ENCODE measurements around the gene PHC2. TPM values are rescaled to one million over a fixed set of nuclear protein-coding genes. Genes with fewer than 3 reads are reported as not detected.
A peak's percentile ranks its signal among the peaks of the same experiment; 100 is the strongest.

The PHC2 gene
- total RNA-seq, 2 donors from 2014 or later, result 48.7 to 59.4 TPM

DNA sequence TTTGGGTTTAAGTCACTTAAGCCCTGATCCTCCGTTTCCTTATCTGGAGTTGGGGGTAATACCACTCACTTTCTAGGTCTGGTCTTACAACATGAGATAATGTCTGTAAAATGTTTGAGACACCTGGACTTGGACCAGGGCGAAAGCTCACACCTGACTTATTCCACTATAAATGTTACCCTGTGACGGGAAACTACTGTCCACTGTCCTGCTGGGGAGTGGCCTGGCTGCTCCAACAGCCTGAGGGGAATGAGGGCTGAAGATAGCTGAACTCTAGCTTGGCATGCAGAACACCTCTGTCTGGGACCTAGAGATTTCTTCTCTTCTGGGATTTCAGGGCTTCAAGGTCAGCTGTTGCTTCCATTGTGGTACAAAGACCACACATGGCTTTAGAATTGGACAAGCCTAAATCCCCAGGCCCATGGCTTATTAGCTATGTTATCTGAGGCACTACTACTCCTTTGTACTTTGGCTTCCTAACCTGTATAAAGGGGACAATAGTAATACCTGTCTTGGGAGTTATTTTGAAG lies 100.5 kb downstream of the PHC2 start:
- intact Hi-C loops (cut with DNase I, micrococcal nuclease), result no loop called here
- DNase-seq, result no peak
- no peak for ATAC-seq

GRCh38 chr1:33329600-33330305 lies 101.1 kb downstream of the PHC2 start:
- DNase-seq (no peak), ATAC-seq (no peak)
- intact Hi-C loops (cut with DNase I, micrococcal nuclease), result no loop called here

DNA sequence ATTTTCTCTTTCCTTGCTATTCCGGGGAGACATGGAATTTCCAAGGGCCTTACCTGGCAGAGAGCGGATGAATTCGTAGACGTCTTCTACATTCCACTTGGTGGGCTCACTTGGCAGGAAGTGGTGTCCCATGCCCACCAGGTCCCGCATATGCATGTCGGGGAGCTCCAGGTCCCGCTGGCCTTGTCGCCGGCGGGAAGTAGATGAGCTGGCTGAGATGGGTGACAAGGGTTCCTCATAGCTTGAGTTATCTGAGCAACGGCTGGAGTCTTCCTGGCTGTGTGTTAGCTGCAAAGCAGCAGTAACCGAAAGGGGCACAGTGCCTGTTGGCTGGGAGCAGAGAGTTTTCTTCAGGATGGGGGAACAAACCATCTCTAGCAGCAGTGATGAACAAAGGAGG lies 102.1 kb downstream of the PHC2 start:
- ATAC-seq (no peak), DNase-seq (no peak)
- intact Hi-C loops (cut with DNase I, micrococcal nuclease), result no loop called here

DNA sequence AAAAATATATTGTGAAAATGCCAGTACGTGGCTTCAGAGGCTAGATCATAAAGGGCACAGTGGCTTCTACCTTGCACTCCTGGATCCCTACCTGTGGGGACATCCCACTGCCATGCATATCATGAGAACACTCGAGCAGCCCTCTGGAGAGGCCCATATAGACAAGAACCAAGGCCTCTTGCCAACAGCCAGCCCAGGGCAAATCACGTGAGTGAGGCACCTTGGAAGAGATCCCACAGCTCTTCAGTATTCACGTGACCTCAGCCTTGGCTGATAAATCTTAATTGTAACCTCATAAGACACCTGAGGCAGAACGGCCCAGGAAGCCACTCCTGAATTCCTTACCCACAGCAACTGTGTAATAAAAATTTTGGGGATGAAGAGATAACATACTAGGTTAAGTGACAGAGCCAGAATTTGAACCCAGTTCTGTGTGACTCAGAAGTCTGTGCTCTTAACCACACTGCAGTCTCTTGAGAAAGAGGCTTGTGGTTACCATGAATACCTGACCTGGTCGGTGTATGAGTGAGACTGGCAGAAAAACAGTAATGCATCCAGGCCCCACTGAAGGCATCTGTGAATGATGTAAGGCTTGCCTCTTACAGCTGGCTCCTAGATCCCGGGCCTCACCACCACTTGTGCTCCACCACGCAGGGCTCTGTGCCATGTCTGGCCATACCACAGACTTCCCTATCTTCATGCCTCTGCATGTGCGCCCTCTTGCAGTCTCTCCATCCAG lies 103.1 kb downstream of the PHC2 start:
- peak; percentile 67 for ATAC-seq
- DNase-seq, result no peak
- intact Hi-C loops (cut with DNase I, micrococcal nuclease), result no loop called here

DNA sequence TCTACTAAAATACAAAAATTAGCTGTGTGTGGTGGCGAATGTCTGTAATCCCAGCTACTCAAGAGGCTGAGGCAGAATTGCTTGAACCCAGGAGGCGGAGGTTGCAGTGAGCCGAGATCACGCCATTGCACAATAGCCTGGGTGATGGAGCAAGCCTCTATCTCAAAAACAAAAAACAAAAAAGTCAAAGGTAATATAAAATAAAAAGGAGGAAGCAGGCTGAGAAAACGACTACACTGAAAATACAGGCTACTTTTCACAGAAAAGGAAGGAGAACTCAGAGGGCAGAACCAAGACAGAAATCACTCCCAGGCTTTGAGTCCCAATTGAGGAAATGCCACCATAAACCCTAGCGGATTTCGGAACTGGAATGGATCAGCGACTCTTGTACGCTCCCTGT lies 104.1 kb downstream of the PHC2 start:
- intact Hi-C loops (cut with DNase I, micrococcal nuclease), result no loop called here
- no peak for DNase-seq
- no peak for ATAC-seq

DNA sequence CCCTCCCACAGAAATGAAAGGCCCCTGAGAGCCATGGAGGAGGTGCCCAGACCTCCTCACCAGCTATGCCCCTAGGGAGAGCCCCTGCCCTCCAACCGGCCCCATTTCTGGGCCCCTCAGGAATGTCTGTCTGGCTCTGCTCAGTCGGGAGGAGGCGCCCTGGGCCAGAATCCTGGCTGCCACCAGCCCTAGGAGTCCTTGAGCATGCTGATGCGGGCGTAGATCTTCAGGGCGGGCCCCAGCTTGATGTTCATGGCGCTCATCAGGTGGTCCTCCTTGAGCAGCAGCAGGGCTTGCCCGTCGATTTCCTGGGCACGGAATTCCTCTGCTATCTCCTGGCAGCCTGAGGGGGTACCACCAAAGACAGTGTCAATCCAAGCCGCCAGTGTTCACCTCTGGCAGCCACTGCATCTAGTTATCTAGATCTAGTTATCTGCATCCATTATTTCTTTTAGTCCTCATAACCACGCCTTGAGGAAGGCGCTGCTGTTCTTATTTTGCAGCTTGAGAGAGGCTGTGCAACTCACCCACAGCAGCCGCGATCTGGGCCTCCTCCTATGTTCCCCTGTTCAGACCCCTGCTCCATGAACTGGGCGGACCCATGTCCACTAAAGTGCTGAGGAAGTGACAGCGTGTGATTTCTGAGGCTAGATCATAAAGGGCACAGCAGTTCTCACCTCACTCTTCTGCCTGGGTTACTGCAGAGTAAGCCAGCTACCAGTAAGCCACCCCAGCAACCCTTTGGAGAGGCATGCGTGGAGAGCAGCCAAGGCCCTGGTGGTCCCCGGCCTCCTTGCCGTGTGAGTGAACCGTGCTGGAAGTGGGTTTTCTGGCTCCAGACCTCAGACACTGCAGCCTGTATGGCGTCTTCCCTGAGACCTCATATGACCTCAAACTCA lies 106.0 kb downstream of the PHC2 start:
- no peak for ATAC-seq
- intact Hi-C loops (cut with DNase I, micrococcal nuclease), result no loop called here
- no peak for DNase-seq

- DNase-seq (no peak), ATAC-seq (no peak)
- intact Hi-C loops (cut with DNase I, micrococcal nuclease), result no loop called here
Observed at GRCh38 chr1:33323663-33324477, 107.0 kb downstream of the PHC2 start.

GRCh38 chr1:33322870-33323585 lies 107.9 kb downstream of the PHC2 start:
- ATAC-seq (no peak), DNase-seq (no peak)
- intact Hi-C loops (cut with DNase I, micrococcal nuclease), result no loop called here

GRCh38 chr1:33322109-33322508 lies 108.8 kb downstream of the PHC2 start:
- intact Hi-C loops (cut with DNase I, micrococcal nuclease), result no loop called here
- ATAC-seq, result no peak

GRCh38 chr1:33321178-33321577 lies 109.7 kb downstream of the PHC2 start:
- intact Hi-C loops (cut with DNase I, micrococcal nuclease), result no loop called here
- DNase-seq (no peak), ATAC-seq (peak; percentile 20)

More at GRCh38 chr1:33322109-33322508, 108.8 kb downstream of the PHC2 start:
- DNase-seq, result no peak

DNA sequence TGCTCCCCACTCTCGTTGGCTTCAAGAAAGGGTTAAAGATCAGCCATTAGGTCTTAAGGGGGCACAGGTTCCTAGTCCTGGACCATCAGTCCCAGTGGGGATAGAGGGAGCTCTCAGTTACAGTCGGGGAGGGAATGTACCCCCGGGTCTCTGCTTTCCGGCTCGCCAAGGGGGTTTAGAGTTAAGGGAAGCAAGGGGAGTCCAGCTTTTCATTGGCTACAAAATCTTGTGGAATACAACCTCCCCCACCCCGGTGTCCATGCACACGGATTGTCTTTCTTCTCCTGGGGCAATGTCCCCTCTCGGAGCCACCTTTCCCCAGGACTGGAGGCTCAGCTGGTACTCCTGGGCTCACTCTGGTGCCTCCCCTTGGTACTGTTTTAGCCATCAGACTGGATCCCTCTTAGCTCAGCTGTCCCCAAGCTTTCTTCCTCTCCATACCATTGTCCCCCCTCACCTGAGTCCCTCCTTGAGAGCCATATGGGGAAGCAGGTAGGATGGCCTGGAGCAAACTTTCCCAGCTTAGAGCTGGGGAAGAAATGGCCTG lies 110.2 kb downstream of the PHC2 start, which contains the start of gene A3GALT2:
Gene A3GALT2 (minus strand): TSS at position 480 of the 547 bp plus-strand sequence. CDS start 0 bp downstream, at position 480.
- peak; percentile 5 for ATAC-seq
- intact Hi-C loops (cut with DNase I, micrococcal nuclease), result no loop called here

DNA sequence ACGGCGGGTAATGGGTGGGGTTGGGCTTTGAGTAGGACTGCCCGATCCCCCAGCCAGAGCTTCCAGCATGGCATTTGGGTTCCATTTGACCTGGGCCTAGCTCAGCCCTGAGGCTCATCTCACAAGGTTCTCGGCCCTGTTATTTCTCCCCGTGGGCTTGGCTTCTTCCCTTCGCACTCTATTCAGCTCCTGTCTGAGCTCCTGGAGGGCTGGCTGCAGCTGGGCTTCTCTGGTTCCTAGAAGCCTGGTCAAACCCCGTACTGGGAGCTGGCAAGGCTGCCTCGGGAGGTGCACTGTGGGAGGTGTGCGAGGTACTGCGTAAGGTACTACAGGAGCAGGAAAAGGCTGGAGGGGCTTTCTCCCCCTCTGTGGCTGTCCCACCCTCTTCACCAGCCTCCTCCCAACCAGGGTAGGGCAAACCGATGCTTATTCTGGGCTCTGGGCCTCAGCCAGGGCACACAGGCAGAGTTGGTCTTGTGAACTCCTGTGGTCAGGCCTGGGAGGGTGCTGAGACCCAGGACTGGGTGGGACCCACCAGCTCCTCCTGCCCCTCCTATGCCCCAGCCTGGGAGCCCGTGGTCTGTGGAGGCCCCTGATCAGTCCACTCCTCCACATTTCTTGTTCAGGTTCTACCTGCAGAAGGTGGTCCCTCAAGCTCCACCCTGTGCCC lies 110.8 kb downstream of the PHC2 start:
- DNase-seq (no peak), ATAC-seq (peak; percentile 9)
- intact Hi-C loops (cut with DNase I, micrococcal nuclease), result no loop called here

More for the DNA sequence above, 110.2 kb downstream of the PHC2 start, which contains the start of gene A3GALT2:
- no peak for DNase-seq

- no peak for DNase-seq
- intact Hi-C loops (cut with DNase I, micrococcal nuclease), result no loop called here
- ATAC-seq, result no peak
Observed at GRCh38 chr1:33319186-33319948, 111.5 kb downstream of the PHC2 start.

DNA sequence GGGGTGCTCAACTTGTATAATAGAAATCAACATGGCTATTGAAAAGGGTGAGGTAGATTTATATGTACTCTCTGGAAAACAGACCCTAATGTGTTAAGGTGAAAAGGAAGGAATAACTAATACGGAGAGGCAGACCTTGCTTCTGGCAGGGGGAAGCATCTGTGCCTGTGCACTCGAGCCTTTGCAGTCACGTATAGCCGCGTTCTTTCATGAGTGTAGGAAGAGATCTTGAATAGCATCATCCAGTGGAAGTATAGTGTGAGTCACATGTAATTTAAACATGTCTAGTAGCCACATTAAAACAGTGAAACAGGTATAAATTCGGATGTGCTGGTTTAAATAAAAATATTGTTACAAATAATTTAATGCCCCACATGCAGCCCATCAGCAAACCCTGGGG lies 112.9 kb downstream of the PHC2 start:
- DNase-seq, result no peak
- intact Hi-C loops (cut with DNase I, micrococcal nuclease), result no loop called here
- ATAC-seq, result no peak

DNA sequence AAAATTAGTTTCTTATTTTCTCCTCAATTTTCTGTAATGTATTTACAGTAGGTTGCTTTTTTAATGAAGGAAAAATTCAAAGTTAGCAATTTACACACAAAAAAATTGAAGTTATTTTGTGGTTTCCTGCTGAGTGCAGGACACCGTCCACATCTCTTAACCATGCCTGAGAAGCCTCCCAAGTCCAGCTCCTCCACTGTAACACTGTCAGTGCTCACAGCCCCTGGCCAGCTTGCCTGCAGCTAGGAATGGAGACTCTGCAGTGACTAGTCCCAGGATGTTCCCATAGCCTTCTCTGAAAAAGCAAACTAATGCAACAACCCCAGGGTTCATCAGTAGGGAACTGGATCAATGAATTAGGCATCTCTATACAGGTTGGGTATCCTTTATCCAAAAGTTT lies 113.5 kb downstream of the PHC2 start:
- no peak for DNase-seq
- ATAC-seq, result no peak
- intact Hi-C loops (cut with DNase I, micrococcal nuclease), result no loop called here

- intact Hi-C loops (cut with DNase I, micrococcal nuclease), result no loop called here
- ATAC-seq (no peak), DNase-seq (no peak)
Observed at GRCh38 chr1:33316601-33317000, 114.3 kb downstream of the PHC2 start.
